HG03045 (cell line): Measurements from ENCODE around the gene SPRED1.

Experiments
- ATAC-seq: cut with Tn5 transposase; IDR thresholded peaks from one replicate; pipeline ENCODE4 v1.9.1; 2021; ENCODE audit warnings: mild to moderate bottlenecking, moderate library complexity; ENCODE audit not compliant: unreplicated experiment

SPRED1 gene

GRCh38 chr15:38252481-38253350, at the start of gene SPRED1:
Gene SPRED1, plus strand, starts transcription at chr15:38252836. Its CDS starts 350 bp downstream, at chr15:38253186.
- peak; percentile 40 for ATAC-seq

DNA sequence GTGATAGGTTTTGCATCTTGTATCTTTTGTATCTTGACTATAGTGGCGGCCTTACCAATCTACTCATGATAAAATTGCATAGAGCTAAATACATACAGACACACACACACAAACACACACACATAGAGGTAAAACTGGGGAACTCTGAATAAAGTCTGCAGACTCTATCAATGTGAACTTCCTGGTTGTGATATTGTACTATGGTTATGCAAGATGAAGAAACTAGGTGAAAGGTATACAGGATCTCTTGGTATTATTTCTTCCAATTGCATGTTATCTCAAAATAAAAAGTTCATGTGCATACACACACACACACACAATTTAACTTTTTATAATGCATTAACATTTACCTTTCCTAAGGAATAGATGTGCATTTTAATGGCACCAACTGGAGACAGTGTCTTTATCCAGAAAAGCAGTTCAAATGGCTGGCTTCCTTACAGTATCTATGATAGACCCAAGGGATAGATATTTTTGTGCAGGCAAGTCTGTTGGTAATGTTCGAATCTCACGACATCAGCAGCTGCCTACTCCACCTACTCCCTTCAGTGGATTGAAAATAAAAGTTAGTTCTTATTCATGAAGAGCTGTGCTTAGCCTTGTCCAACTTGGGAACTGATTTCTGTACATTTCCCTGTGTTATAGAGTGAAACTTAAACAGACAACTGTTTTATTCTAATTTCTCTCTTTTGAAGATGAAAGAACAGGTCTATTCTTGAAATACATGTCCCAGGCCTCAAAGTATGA, 46.9 kb upstream of the SPRED1 start:
- no peak for ATAC-seq

DNA sequence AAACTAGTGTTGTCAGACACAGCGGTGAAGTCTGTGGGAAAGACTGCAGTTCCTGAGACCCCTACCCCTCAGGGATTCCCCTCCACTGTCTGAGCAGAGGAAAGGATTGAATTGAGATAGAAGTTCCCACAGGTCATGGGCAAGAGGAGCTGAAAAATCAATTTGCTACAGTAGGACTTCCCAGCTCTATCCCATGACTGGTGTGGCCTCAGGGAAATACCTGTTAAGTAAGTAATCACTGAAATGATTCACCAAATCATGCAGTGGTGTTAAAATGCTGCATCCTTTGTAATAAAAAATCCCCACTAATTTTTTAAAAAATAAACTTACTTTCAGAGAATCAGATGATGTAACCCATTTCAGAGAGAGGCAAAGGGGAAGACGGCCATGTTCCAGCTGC, 45.0 kb upstream of the SPRED1 start:
- no peak for ATAC-seq

DNA sequence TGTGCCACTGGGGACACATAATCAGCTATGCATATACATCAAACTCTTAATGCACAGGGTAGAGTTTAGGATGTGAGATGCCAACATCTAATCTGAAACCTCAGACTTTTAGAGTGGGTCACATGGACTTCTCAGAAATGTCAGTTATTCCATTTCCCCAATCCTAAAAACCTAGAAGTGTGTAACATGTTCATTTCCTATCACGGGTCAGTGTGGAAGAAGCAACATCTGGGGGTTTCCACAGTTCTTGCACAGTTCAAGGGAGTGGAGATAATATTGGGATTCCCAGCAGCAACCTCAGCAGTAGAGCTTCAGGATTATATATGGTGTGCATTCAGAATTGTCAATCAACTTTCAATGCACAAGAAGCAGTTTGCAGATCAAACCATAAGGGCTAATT, 44.4 kb upstream of the SPRED1 start:
- ATAC-seq: no peak

DNA sequence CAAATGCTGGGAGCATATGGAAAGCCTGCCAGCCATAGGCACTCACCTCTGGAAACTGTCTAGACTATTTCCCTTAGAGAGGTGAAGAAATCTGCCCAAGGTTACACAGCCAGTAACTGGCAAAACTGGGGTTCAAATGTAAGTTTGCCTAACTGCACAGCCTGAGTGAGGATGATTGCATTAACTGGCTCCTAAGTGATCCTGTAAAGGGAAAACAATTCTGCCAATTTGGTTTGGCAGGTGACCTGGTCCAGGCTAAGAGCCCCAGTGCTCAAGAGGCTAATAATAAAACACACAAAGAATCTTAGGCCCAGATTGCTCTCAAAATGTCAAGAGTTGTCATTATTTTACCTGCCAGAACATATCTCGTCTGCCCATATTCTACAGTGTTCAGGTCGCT, 43.9 kb upstream of the SPRED1 start:
- ATAC-seq: no peak

DNA sequence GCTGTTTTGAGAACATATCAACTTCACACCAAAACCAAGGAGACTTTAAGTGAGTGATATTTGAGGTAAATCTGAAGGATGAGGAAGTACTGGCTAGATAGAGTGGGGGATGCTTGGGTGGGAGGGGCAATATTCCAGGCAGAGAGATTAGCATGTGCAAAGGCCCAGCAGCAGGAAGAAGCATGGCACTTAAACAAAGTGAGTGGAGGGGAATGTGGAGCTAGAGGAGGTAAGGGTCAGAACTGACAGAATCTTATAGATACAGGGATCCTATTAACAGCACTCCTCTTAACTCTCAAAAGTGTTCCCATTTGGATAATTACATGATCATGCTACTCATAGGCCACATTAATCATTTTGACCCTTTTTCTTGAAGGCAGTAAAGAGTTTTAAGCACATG, 41.4 kb upstream of the SPRED1 start:
- no peak for ATAC-seq

DNA sequence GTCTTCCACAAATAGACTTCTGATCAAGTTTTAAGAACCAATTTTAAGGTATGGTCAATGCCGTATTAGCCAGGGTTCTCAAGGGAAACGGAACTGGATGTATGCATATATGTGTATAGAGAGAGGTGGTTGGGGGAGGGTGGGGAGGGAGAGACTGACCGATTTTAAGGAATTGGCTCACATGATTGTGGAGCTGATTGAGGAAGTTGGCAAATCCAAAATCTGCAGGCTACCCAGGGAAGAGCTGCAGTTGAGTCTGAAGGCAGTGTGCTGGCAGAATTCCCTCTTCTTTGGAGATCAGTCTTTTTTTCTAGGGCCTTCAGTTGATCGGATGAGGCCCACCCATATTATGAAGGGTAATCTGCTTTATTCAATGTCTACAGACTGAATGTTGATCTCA, 40.8 kb upstream of the SPRED1 start:
- no peak for ATAC-seq

DNA sequence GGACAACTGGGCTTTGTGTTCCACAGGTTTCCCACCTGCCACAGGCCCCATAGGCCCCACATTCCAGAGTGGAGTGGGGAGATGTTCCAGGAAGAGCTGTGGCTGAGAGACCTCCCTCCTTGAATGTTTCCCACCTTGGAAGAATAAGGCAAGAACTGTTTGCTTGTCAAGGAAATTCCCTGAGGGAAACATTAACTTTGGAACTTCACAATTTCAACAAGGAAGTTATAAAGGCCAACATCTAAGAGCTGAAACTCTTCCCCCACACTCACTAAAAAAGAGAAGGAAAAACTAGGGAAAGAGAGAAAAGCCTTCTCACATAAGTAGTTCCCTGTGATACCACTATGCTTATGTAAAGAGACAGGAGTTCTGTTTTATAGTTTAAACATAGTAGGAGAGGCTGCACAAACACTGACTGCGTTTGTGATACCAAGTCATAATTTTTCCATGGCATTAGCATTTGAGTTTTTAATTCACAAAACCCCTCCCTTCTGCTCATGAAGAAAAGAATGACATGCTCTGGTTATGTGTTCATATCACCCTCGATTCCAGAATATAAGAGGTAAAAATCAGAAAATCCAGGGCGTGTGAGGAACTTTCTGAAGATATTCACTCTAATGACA, 39.8 kb upstream of the SPRED1 start:
- ATAC-seq: no peak

DNA sequence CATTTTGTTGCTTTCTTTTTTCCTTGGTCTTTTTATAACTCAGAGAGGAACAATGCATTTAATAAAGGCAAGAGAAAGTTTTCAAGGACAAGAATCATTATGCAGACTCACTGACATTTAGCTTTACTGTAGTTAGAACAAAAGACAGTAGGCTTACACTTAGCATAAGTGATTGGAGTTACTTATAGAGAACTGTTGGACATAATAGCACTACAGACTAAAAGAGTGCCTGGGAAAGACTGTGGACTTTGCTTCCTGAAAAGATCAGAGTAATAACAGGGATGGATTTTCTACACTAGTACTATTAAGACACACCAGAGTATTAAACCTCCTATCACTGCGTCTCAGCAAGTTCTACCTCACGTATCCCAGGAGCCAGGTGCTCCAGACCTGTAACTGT, 39.3 kb upstream of the SPRED1 start:
- no peak for ATAC-seq

DNA sequence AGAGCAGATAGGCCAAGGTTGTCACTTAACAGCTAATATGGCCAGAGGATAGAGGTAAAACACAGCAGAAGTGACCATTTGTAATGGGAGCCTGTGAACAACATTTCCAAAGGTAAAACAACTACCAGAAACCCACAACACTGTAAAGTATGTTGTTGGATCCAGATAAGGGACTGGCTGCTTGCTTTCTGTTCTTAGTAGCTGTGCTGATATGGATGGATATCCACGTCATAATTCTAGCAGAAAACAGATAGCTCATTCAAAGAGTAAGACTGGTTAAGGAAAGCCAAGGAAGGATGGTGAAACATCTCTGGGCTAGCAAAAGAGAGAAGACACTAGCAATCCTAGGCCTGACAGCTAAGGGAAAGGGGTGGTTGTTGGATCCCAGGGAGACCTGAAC, 36.9 kb upstream of the SPRED1 start:
- no peak for ATAC-seq

DNA sequence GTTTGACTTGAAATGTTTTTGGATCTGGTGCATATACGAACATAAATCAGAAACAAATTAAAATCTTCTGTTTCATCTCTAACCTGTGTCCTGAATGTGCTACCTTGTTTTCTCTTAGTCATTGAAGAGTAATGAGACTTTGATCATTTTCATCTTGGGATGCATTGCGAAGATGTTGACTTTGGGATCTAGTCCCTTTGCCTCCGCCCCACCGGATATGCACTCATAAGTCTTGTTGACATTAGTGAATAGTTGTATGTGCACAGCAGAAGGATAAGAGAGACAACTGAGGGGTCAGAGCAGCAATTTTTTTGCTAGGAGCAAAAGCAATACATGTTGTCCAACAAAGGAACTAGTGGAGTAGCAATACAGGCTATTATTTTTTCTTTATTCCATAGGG, 35.9 kb upstream of the SPRED1 start:
- ATAC-seq: no peak

DNA sequence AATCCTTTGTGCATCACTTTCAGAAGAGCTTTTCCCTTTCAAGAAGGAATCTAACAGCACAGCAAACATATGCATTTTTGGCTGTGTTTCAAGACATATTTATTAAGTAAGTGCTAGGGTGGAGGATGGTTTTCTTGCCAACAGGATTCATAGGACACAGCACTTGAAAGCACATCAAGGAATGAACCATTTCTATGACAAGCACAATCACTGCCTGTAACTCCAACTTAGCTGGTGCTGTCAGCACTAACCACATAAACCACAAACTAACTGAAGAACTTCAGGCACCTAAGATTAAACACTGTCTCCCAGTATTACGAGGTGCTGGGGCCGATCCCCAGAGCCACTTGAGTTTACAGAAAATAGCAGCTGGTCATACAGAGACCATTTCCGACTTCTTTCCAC, 35.4 kb upstream of the SPRED1 start:
- no peak for ATAC-seq

- no peak for ATAC-seq
Observed at GRCh38 chr15:38217788-38218609, 34.6 kb upstream of the SPRED1 start.

DNA sequence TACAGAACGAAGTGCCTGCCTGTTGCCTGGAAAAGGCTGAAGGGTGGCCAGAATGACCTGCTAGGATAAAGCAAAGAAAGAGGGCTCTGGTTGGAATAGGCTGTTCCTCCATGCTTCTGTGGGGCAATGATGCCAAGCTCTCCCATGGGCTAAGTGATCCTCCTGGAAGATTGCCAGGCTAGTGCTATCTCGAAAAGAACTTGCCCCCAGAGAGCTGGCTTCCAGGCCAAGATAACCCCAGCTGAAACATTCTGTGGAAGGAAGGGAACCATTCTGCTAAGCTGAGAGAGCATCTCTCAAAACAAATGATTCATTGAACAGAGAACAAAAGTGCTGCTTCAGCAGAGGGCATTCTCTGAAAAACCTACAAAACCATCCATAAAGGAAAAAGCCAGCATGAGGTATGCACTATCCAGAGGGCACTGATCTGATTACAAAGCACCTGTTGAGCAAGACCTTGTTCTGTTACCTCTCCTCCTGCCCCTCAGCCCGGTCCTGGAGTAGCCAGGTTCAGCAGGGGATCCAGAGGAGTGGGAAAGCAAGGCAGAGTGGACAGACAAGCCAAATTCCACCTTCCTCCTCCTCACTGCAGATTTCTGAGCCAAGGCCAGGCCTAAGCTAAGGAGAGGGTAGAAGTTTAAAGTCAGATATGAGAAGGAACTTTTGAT, 31.9 kb upstream of the SPRED1 start:
- no peak for ATAC-seq

- no peak for ATAC-seq
Observed at GRCh38 chr15:38224486-38224885, 28.1 kb upstream of the SPRED1 start.

DNA sequence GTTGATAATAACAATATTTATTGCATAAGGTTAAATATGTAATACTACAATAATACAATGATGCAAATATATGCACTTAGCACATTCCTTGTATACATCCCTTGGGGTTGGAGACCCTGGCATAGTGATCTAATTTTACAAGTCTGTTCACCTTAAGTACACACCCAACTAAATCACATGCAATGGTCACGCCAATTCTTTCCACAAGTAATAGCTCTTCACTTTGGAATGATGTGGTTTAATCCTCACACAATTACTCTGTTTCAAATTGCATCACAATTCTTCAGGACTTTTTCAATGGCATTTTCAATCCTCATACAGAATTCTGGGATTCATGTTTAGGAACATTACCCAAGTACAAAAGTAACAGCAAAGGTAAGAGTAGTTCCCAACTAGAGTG, 27.3 kb upstream of the SPRED1 start:
- ATAC-seq: no peak

- ATAC-seq: no peak
Observed at GRCh38 chr15:38226608-38227266, 25.9 kb upstream of the SPRED1 start.

GRCh38 chr15:38227941-38228340, 24.7 kb upstream of the SPRED1 start:
- no peak for ATAC-seq

GRCh38 chr15:38228618-38229017, 24.0 kb upstream of the SPRED1 start:
- ATAC-seq: no peak
